Ramos (cell line): ENCODE results near the gene FUT8.
"Not testable (repeated sequence)": the region's sequence is repeated elsewhere in the genome, so short reads cannot be mapped to it uniquely, and the experiment has no call there.

Experiments used
- in situ Hi-C: fragments of 300-500 bp; cut with MboI; formaldehyde crosslinking; loops from one replicate; pipeline ENCODE4 v1.14.3; 2022; ENCODE audit warnings: low sequenced_read_pairs; ENCODE audit not compliant: unreplicated experiment

FUT8 gene

DNA sequence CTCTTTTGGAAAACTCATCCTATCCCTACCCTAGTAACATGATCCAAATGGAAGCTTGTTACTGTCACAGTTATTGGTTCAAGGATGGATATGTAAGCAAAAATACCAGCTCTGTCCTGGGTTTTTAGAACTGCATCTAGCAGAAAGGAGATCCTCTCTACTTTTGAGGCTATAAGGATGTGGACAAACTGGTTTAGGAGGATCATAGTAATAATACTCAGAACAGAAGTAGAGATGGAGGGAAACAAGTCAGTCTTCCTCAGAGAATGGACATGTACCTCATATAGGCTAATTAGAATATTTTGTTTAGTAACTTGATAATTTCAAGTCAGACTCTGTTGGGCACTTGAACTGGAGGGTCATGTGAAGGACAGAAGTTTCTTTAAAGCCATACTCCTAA, 26.6 kb downstream of the FUT8 start:
- in situ Hi-C loops: no loop called here

DNA sequence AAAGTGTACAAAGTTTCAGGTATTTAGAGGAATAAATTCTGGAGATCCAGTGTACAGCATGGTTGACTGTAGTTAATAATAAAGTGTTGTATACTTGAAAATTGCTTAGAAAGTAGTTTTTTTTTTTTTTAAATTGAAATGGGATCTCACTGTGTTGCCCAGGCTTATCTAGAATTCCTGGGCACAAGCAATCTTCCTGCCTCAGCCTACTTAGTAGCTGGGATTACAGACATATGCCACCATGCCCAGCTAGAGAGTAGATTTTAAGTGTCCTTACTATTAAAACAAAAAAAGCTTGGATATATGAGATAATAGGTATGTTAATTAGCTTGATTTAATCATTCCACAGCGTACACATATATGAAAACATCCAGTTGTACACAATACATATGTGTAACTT, 27.7 kb downstream of the FUT8 start:
- in situ Hi-C loops: no loop called here

DNA sequence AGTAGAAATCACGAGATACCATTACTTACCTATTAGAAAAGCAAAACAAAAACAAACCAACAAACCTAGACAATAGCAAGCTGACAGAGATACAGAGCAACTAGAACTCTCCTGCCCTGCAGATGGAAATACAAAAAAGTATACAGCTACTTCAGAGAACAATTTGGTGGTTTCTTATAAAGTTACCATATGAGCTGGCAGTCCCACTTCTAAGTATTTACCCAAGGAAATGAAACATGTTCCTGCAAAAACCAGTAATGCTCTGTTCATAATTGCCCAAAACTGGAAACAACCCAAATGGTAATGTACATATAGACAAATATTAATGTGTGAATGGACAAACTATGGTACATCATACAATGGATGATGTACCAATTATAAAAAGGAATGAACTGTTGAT, 31.7 kb downstream of the FUT8 start:
- in situ Hi-C loops: no loop called here

DNA sequence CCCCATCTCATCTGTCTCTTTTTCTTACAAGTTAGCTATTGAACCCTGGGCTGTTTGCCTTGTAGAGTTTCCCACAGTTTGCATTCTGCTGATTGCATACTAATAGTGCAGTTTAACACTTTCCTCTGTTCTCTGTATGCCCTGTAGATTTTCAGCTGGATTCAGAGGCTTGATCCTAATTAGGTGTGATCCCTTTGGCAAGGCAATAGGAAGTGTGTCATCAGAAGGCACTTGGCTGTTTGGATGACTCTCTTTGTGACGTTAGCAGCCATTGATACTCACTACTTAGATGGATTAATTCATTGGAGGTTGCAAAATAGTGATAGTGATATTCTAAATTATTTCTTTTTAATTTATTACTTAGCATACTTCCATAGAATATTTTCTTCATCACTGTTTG, 33.6 kb downstream of the FUT8 start:
- in situ Hi-C loops: no loop called here

DNA sequence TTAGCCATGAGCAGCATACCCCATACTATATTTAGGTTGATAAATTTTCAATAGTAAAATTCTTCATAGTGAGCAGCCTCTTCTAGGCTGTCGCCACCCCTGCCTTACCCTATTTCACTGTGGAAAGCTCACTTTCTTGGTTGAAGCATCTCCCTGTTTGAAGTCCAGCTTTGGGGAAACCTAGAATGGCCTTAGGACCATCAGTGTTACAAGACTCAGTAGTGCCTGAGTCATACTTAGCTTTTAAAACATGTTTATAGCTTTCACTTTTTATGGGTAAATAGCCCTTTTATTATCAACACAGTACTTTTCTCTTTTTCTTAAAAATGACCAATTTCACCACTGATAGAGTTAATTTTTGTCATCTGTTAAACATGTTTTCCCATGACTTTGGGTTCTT, 37.1 kb downstream of the FUT8 start:
- in situ Hi-C loops: no loop called here

DNA sequence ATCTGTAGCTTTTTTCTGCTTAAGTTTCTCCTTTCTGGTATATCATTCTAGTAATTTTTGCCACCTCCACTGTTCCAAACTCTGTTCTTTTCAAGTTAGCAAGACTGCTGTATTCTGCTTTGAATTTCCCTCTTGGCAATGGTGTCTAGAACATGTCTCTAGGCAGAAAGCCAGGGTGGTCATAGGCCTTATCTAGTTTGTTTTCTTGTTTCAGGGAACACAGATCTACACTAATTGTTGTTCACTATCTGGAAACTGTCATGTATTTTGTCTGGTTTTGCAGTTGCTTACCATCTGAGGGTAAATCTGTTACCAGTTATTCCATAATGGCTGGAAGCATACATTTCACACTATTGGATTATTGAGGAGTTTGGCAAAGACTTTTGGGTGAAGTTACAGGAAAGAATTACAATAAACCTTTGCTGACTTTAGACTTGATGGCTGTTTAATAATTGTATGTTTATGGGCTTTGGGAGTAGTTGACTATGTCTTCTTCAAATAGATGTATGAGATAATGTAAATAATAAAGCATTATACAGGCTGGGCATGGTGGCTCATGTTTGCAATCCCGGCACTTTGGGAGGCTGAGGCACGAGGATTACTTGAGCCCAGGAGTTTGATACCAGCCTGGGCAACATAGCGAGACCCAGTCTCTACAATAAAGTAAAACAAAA, 41.4 kb downstream of the FUT8 start:
- in situ Hi-C loops: no loop called here

DNA sequence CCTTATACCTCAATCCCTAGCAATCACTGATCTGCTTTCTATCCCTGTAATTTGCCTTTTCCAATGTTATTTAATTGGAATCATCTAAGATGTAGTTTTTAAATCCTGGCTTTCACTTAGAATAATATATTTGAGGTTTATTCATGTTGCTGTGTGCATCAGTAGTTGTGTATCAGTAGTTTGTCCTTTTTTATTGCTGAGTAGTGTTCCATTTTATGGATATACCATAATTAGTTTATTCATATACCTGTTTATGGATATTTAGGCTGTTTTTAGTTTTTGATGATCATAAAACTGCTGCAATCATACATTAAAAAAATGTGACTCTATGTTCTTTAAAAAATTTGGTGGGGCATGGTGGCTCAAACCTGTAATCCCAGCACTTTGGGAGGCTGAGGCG, 43.7 kb downstream of the FUT8 start:
- in situ Hi-C loops: no loop called here

DNA sequence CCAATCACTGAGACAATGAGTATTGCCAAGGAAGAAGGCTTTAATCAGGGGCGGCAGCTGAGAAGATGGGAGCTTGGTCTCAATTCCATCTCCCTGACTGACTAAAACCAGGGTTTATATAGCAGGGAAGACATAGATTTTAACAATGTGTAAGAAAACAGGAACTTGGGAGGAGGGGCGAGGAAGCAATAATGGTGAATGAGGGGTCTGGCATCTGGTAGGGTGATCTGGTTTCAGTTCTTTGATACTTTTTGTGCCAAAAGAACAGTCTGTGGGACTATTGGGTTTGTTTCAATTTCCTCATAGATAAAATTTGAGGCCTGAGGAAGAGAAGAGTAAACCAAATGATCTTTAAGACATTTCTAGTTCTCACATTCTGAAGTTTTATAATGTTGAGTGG, 49.2 kb downstream of the FUT8 start:
- in situ Hi-C loops: no loop called here

DNA sequence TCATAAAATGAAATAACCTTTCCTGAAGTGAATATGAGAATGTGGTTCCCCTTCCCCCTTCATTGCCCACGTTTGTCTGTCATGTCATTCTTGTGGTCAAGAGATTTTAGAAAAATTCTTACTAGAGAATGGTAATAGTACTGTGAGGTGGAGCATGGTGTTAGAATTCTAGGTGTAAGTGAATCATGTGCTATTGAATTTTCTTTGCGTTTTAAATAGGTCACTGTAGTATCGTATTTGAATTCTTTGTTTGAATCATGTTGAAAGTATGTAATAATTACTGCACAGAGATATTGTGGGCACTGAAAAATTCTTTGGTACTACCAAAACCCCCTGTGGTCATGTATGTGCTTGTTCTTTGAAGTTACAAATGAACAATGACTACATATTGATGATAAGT, 49.9 kb downstream of the FUT8 start:
- in situ Hi-C loops: no loop called here

DNA sequence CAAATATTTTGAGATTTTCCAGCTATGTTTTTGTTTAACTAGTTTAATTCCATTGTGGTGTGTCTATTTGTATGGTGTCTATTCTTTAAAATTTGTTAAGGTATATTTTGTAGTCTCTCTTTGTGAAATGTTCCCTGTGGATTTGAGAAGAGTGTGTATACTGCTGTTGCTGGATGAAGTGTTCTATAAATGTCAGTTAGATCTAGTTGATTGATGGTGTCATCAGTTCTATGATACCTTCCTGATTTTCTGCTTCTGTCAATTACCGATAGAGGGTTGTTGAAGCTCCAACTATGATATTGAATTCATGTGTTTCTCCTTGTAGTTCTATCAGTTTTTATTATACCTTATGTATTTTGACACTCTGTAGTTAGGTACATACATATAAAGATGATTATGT, 53.1 kb downstream of the FUT8 start:
- in situ Hi-C loops: no loop called here

DNA sequence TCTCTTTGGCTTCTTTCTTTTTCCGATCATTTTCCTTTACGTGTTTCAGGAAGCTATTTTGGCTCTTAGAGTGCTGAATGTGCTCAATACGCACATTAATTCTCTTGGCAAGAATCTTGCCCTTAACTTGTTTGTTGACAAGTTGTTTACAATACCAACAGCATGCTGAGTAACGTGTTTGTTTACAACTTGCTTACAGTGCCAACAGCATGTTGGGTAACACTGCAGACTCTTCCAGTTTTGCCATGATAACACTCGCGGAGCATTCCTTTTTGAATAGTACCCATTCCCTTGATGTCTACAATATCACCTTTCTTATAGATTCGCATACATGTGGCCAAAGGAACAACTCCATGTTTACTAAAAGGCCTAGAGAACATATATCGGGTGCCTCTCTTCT, 55.4 kb downstream of the FUT8 start:
- in situ Hi-C loops: not testable (repeated sequence)

DNA sequence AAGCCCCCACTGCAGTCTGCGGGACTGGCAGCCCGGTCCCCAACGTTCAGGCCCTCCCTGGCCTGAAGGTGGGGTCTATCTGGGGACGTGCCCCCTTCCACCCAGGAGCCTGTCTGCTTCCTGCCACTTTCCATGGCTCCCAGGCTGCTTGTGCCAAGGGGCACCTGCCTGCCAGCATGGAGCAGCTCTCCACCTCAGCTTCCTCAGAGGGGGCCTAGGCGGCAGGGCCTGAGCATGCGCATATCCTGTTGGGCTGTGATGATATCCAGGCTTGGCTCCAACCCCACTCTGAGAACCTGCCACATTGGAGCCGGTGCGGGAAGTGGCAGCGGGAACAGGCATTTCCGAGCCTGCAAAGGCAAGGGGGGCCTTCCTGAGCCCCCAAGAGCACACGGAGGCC, 57.4 kb downstream of the FUT8 start:
- in situ Hi-C loops: no loop called here

DNA sequence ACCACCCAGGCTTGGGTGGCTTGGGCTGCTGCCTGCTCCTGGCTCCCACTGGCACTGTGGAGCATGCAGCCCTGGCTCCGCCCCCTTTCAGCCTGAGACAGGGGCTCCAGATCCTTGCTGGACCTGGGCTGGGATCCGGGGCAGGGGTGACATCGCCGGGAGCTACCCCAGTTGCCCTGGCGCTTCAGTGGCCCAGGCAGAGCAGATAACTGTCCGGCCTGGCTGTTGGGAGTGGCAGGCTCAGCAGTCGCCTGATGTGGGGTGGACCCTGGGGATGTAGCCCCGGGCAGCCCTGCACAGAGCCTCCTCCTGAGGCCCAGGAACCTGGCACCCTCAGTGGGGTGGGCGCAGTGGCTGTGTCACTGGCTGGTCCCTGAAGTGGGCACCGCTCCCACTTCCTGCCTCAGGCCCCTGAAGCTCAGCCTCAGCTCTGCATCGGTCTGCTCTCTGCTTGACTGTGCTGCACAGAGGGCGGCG, 57.9 kb downstream of the FUT8 start:
- in situ Hi-C loops: no loop called here

DNA sequence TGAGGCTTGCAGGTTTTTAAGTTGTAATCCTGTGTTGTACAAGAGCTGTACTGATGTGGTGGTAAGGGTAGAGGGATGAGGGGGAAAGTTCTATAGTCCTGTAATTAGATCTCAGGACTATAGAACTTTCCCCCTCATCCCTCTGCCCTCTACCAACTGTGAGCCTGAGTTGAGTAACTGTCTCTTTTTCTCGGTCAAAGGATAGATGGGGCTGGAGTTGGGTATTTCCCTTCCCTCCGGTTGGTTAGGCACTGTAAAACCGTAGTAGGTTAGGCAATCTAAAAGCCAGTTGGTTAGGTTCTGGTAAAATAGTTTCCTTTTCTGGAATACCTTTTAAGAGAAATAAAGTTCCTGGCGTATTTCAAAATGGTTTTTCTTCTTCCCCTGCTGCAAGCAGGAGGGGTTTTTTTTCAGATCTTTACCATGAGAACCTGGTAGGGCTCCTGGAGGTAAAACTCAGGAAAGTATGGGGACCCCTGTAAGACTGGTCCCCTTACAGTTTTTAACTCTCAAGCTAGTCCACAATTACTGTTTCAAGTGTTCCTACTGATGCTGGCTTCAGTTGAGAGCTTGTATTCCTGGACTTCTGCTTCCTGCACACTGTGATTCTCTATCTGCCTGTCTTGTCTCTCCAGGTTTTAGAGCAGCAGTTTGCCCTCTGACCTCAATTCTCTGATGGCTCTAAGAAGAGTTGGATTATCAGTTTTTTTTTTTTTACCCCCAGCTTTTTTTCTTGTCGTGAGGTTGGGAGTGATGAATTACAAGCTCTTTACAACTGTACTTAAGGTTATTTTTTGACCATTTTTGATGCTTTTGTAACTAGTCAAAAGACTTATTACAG, 58.7 kb downstream of the FUT8 start:
- in situ Hi-C loops: no loop called here

DNA sequence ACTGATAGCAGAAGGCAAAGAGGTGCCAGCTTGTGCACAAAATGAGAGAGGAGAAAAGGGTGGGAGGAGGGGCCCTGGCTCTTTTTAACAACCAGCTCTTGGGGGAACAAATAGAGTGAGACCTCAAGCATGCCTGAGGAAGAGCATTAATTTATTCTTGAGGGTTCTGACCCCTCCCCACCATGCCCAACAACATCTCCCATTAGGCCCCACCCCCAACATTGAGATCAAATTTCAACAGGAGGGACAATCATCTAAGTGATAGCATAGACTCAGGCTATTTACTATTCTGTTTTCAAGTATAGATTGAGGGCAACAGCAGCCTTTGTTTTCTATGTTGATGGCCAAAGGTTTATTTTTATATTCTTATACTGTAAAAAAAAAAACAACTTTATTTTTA, 59.7 kb downstream of the FUT8 start:
- in situ Hi-C loops: no loop called here

DNA sequence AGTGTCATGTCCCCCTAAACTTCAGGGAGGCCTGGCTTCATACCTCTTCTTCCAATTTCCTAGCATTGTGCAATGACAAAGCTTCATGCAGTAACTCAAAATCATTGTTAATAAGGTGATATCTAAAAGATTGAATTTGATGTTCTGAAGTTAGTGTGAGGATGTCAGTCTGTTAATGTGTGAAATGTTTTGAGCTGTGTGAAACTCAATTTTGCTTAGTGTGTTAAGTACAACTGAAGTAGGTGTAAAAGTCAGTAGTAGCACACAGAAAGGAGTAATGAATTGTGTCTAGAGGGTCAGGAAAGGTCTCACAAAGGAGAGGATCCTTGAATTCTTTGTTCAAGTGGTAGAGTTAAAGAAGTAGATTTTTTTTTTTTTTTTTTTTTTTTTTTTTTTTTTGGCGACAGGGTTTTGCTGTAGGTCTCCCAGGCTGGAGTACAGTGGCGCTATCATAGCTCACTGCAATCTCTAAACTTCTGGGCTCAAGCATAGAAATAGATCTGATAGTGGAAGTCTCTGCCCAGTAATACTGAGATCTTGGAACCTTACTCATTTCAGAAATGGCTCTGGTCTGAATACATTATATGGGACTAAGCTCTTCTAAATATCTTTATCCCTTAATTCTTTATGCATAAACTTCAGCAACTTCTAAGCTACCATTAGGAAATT, 63.9 kb downstream of the FUT8 start:
- in situ Hi-C loops: no loop called here

DNA sequence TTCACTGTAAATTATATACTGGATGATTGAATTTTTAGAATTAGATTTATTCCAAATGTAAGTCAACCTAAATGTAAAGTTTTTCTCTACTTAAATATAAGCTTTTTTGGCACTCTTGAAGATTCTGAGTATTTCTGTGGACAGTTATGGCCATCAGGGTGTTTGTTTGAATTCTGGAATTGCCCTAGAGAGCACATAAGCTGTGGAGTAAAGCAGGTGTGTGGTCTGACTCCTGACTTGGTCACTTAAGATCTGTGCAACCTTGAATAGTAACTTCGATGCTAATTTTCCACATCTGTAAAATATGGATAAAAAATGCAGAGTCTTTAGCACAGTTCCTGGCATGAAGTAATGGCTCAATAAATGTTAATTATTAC, 64.4 kb downstream of the FUT8 start:
- in situ Hi-C loops: no loop called here

DNA sequence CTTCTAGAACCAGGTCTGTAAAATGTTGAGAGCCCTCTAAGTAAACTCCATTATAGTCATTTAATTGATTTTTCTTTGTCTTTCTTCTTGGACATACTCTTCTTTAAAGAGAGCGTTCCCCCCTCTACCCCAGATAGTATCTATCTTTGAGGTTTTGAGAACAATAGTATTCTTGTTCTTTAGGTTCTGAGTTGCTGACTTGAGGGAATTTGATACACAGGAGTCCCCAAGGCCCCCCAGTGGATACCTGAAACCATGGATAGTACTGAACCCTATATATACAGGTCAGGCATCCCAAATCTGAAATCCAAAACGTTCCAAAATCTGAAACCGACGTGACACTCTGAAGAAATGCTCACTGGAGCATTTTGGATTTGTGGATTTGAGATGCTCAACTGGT, 65.5 kb downstream of the FUT8 start:
- in situ Hi-C loops: no loop called here

DNA sequence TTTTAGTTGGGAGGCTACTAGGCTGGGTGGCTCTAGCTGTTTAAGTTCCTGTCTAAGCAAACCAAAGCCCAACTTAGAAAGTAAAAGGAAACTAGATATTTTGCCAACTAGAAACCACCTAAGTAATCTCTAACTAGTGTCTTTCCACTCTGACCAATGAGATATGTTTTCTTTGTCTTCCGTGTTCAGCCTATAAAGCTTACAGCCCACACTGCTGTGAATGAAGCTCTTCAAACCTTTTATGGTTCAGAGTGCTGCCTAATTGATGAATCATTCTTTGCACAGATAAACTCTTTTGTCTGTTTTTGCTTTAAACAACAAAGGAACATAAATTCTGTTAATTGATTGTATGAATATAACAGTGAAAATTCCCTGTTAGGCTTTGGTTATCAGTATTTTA, 66.1 kb downstream of the FUT8 start:
- in situ Hi-C loops: no loop called here

DNA sequence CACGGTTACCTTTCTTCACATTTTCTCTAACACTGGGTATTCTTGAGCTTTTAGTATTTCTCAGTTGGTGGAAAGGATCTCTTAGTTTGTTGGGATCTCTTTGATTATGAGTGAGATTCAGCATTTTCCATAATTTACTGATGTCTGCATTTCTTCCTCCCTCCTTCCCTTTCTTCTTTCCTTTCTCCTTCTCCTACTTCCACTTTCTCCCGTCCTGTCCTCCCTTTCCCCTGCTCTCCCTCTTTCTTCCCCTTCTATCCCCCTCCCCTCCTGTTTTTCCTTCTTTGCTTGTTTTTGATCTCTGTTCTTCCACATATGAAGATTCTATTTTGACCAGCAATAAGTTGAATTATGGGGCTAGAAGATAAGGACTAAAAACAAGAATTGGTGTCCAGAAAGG, 66.9 kb downstream of the FUT8 start:
- in situ Hi-C loops: no loop called here

DNA sequence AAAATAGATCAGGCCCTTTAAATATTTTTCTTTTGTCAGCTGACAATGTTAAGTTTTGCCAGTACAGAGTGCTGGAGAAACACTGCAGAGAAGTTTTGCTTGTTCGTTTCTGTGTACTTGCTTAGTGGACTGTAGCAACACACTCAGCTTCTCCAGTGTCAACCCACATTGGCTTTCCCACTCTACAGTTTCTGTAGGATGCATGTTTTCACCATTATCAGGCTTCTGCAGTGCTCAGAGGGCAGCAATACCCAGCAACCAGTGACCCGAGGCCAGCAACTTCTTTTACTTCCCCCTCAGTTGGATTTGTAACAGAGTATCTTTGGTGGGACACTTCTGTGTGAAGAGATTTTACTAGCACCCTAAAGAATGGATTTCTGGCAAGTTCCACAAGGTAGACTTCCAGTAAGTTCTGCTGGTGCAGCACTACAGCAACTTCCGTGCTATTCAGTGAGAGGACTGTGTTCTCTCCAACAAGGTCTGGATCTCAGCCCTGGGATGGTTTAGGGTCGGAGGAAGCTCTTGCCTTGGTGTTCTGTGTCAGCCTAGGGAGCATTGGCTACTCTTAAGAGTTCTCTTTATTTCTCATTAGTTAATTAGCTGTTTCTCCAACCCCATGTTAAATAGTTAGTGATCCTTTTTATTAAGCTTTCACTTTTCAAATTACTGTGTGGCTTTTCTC, 70.4 kb downstream of the FUT8 start:
- in situ Hi-C loops: no loop called here
